GM12892 (cell line): ENCODE data around the gene SWSAP1.

Source experiments
- POLR2A ChIP-seq: IDR thresholded peaks from 2 replicates; pipeline ENCODE4 v1.6.1; 2011; ENCODE audit warnings: low read depth, low read length, control low read depth
- POLR2AphosphoS5 ChIP-seq: IDR thresholded peaks from 2 replicates; pipeline ENCODE4 v1.6.1; 2011; ENCODE audit warnings: low read depth, low read length, control low read depth

DNA sequence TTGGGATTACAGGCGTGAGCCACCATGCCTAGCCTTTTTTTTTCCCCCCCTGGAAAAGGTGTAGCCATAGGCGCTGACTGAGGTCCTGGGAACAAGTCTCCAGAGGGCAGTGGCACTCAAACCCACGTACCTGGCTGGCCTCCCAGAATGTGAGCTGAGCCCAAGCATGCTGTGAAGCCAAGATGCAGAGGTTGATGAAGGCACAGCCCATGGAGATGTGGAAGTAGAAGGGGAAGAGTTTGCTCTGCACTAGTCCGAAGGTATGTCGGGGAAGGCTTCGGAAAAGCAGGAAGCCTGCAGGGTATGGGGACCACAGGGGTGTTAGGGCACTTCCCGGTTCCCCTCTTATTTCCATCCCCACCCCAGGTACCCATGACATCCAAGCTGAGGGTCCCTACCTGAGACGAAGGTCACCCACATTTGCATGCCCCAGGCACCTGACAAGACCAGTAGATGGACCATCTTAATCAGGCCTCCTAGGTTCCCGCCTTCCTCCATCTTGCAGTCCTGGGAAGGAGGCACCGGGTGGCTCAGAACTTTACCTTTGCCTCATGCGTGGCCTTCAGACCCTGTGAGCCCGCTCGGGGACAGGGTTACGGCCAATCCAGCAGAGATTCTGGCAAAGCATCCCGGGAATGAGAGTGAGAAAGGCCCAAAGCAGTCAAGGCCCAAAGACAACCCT is 29.2 kb upstream of the SWSAP1 start:
- no peak for TF ChIP-seq POLR2AphosphoS5
- TF ChIP-seq POLR2A = no peak
